Mesendoderm (in vitro differentiated cells): ENCODE data around the gene SFI1. TPM values are rescaled to one million over a fixed set of nuclear protein-coding genes. Genes with fewer than 3 reads are reported as not detected.

Experiments
- DNase-seq: peaks from one replicate; pipeline ENCODE4 v3.0.0; 2013
- H2AK5ac ChIP-seq: 2 replicates; pipeline ENCODE4 v1.6.1; 2013; ENCODE audit warnings: low read length, inconsistent platforms
- H2BK120ac ChIP-seq: 2 replicates; pipeline ENCODE4 v1.6.1; 2013; ENCODE audit warnings: low read depth, mild to moderate bottlenecking, low read length, moderate library complexity, mixed read lengths
- H2BK15ac ChIP-seq: replicated peaks from 2 replicates; pipeline ENCODE4 v1.6.1; 2013; ENCODE audit warnings: low read depth, mild to moderate bottlenecking, moderate library complexity
- H2BK5ac ChIP-seq: 2 replicates; pipeline ENCODE4 v1.6.1; 2013; ENCODE audit warnings: low read length, inconsistent platforms
- H3K18ac ChIP-seq: 2 replicates; pipeline ENCODE4 v1.6.1; 2013; ENCODE audit warnings: mild to moderate bottlenecking, low read length, mixed read lengths
- H3K23ac ChIP-seq: one replicate; pipeline ENCODE4 v1.6.1; 2013; ENCODE audit warnings: low read length
- H3K27ac ChIP-seq: 2 replicates; pipeline ENCODE4 v1.5.1; 2013; ENCODE audit warnings: low read depth, mild to moderate bottlenecking, inconsistent platforms, low read length, moderate library complexity
- H3K27me3 ChIP-seq: 2 replicates; pipeline ENCODE4 v1.6.1; 2013; ENCODE audit warnings: low read length, control low read depth, mild to moderate bottlenecking, inconsistent platforms; ENCODE audit not compliant: insufficient read depth, poor library complexity
- H3K36me3 ChIP-seq: 2 replicates; pipeline ENCODE4 v1.6.1; 2013; ENCODE audit warnings: low read length, inconsistent platforms; ENCODE audit not compliant: control insufficient read depth, insufficient read depth
- H3K4ac ChIP-seq: one replicate; pipeline ENCODE4 v1.6.1; 2013; ENCODE audit warnings: low read depth, mild to moderate bottlenecking, low read length, moderate library complexity
- H3K4me1 ChIP-seq: 2 replicates; pipeline ENCODE4 v1.6.1; 2013; ENCODE audit warnings: low read depth, low read length, inconsistent platforms; ENCODE audit not compliant: control insufficient read depth
- H3K4me2 ChIP-seq: 2 replicates; pipeline ENCODE4 v1.6.1; 2013; ENCODE audit warnings: low read length
- H3K4me3 ChIP-seq: 2 replicates; pipeline ENCODE4 v1.5.1; 2013; ENCODE audit warnings: mild to moderate bottlenecking, low read length
- H3K56ac ChIP-seq: one replicate; pipeline ENCODE4 v1.6.1; 2013; ENCODE audit warnings: low read length
- H3K79me1 ChIP-seq: 2 replicates; pipeline ENCODE4 v1.6.1; 2013; ENCODE audit warnings: low read length, inconsistent platforms
- H3K79me2 ChIP-seq: 2 replicates; pipeline ENCODE4 v1.6.1; 2013; ENCODE audit warnings: mild to moderate bottlenecking, low read length; ENCODE audit not compliant: control insufficient read depth, insufficient read depth
- H3K9ac ChIP-seq: 2 replicates; pipeline ENCODE4 v1.6.1; 2013; ENCODE audit warnings: low read length, inconsistent platforms
- H4K5ac ChIP-seq: one replicate; pipeline ENCODE4 v1.6.1; 2013; ENCODE audit warnings: low read length
- H4K8ac ChIP-seq: one replicate; pipeline ENCODE4 v1.6.1; 2013; ENCODE audit warnings: low read depth, mild to moderate bottlenecking, control low read depth, low read length, moderate library complexity
- WGBS: extraction: QIAGEN DNeasy Blood & Tissue Kit; methylation state at CpG from one replicate; pipeline ENCODE4 v1.1.7; 2013; ENCODE audit warnings: low lambda C conversion rate, missing lambda C conversion rate; ENCODE audit not compliant: insufficient coverage; ENCODE audit errors: extremely low coverage; 5-methylcytosine and 5-hydroxymethylcytosine counted together
- small RNA-seq: library from polyadenylated mRNA; stranded (forward); fragments of <200 nt; extraction: miRNeasy Mini kit (QIAGEN cat#:217004); gene quantifications from one replicate; pipeline ENCODE3, GENCODE V24; 2013; ENCODE audit not compliant: insufficient read depth

SFI1 gene

DNA sequence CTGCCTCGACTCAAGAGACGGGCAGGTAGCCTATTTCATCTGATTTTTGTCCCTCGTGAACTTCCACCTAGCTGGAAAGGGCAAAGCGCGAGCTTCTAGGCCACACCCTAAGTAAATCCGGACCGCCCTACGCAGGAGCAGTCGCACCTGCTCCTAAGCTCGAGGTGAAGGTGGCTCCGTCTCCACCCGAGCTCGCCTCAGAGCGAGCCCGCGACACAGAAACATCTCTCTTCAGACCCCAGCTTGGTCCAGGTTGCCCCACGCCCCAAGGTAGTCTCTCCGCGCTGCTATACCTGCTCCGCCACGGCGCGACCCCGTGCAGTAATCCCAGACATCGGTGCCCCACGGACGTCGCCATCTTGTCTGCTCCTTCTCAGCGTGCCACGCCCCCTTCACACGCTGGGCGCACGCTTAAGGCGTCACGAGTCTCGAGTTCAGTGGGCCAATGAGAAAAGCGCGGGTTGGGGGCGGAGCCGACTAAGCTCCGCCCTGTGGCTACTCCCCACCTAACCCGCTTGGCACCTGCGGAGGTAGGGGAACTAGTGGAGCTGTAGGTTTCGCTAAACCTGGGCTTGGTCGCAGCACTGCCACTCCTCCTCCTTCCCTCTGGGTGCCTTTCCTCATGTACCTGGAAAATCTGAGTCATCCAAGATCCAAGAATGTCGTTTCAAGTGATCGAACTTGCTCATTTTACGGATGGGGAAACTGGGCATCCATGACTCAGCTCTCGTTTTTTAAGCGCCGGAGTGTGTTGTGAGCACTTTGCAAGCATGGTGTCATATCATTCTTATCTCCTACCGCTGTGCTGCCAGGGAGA lies 165.7 kb downstream of the SFI1 start, which contains the start of gene PISD:
Gene PISD (minus strand): TSS at position 365 of the 817 bp plus-strand sequence. CDS start 7 bp downstream, at position 358.
- peak within 1 kb of the TSS; percentile 93 for H3K4me3 ChIP-seq
- peak; percentile 98 for DNase-seq
- H3K9ac ChIP-seq: peak within 1 kb of the TSS; percentile 73
- H2BK5ac ChIP-seq: no peak within 1 kb of the TSS
- peaks cover 14% of the 10 kb centered on the region for H3K79me1 ChIP-seq
- H2BK15ac ChIP-seq: no peak within 1 kb of the TSS
- WGBS: no CpG with 5 or more reads among the region's 52 CpGs
- peak within 1 kb of the TSS; percentile 74 for H3K4me2 ChIP-seq
- H3K56ac ChIP-seq: peak within 1 kb of the TSS; percentile 93
- peaks cover 5% of the 10 kb centered on the region for H3K4me1 ChIP-seq
- H3K23ac ChIP-seq: no peak within 1 kb of the TSS
- no peak within 1 kb of the TSS for H3K27ac ChIP-seq
- H2BK120ac ChIP-seq: no peak within 1 kb of the TSS
- no peak within 1 kb of the TSS for H3K18ac ChIP-seq
- H3K79me2 ChIP-seq: peaks cover 39% of the 10 kb centered on the region
- no peak within 1 kb of the TSS for H3K4ac ChIP-seq
- peaks cover 2% of the 10 kb centered on the region for H3K36me3 ChIP-seq
- no peak within 1 kb of the TSS for H2AK5ac ChIP-seq
- H3K27me3 ChIP-seq: no peaks in the 10 kb centered on the region
- H4K5ac ChIP-seq: no peak within 1 kb of the TSS
- no peak within 1 kb of the TSS for H4K8ac ChIP-seq

DNA sequence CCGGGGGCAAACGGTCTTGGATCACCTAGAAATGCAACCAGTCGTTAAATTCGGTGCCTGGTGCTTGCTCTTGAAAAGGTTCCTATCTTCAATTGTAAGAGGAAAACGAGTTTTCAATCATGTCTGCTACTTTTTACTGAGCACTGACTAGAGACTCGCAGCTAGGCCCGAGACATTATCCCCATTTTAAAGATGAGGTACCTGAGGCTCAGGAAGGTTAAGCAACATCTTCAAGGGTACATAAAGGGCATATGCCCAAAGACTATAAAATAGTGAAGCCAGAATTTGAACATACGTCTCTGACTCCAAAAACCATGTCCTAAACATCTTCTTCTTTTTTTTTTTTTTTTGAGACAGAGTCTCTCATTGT lies 166.3 kb downstream of the SFI1 start:
- Histone ChIP-seq H3K4me1 (peaks cover 5% of the 10 kb centered on the region), H3K18ac (no peak overlapping the region), H4K8ac (no peak overlapping the region), H3K27me3 (no peaks in the 10 kb centered on the region), H3K9ac (no peak overlapping the region), H2BK120ac (no peak overlapping the region), H3K27ac (no peak overlapping the region), H3K79me1 (peaks cover 14% of the 10 kb centered on the region), H3K4ac (no peak overlapping the region), H2BK5ac (no peak overlapping the region), H4K5ac (no peak overlapping the region), H3K4me2 (no peak overlapping the region), H3K4me3 (no peak overlapping the region), H3K23ac (no peak overlapping the region), H3K56ac (no peak overlapping the region), H3K79me2 (peaks cover 38% of the 10 kb centered on the region), H2BK15ac (no peak overlapping the region), H3K36me3 (peaks cover 2% of the 10 kb centered on the region), H2AK5ac (no peak overlapping the region)
- no CpG with 5 or more reads among the region's 8 CpGs for WGBS
- no peak for DNase-seq

Small RNA genes lying within 50 kb of the gene (small RNA-seq; reads per million reads assigned to genes)
- gene AL096701.2 (not detected), gene RNU6-28P (not detected)
